Stomach (tissue), 9 donors: ENCODE measurements around the gene PDE4B. TPM values are rescaled to one million over a fixed set of nuclear protein-coding genes. Genes with fewer than 3 reads are reported as not detected.

Source experiments
- DNase-seq, 2 donors: peaks; one replicate each; pipeline versions ENCODE4 v3.0.0 to v3.0.0-alpha.2; 2013 to 2019
- H3K27ac ChIP-seq, 5 donors: fragments of 200-600 bp in 4 of 5; sonication (generic) in 4 of 5; one replicate each; pipeline ENCODE4 v1.5.1; 2013 to 2019; ENCODE audit warnings: mild to moderate bottlenecking in 1 of 5, moderate library complexity in 1 of 5
- H3K27me3 ChIP-seq, 3 donors: fragments of 200-600 bp; sonication (generic); one replicate each; pipeline ENCODE4 v1.5.1; 2017 to 2019; ENCODE audit warnings: mixed run types in 1 of 3
- H3K36me3 ChIP-seq, 4 donors: fragments of 200-600 bp; sonication (generic); 1 replicate in 3 of 4; 2 replicates in 1 of 4; pipeline ENCODE4 v1.5.1; 2016 to 2019
- H3K4me1 ChIP-seq, 4 donors: fragments of 200-600 bp; sonication (generic); one replicate each; pipeline ENCODE4 v1.5.1; 2016 to 2019
- H3K4me3 ChIP-seq, 4 donors: fragments of 200-600 bp; sonication (generic) in 3 of 4; one replicate each; pipeline ENCODE4 v1.5.1; 2016 to 2019; ENCODE audit warnings: mild to moderate bottlenecking in 1 of 4
- H3K9me3 ChIP-seq, 4 donors: fragments of 200-600 bp; sonication (generic); one replicate each; pipeline ENCODE4 v1.5.1; 2016 to 2019
- CTCF ChIP-seq, 7 experiments: fragments of 450-650 bp in 4 of 7; fragments of 200-600 bp in 3 of 7; sonication (generic) in 3 of 7; IDR thresholded peaks; one replicate each; pipeline ENCODE4 v1.5.1; 2016 to 2019; ENCODE audit warnings: antibody characterized with exemption in 7 of 7, control low read depth in 2 of 7, mild to moderate bottlenecking in 1 of 7
- EP300 ChIP-seq: sonication (generic); formaldehyde crosslinking; IDR thresholded peaks from one replicate; pipeline ENCODE4 v1.6.1; 2017; ENCODE audit warnings: antibody characterized with exemption
- POLR2A ChIP-seq, 4 donors: fragments of 450-650 bp; IDR thresholded peaks; one replicate each; pipeline ENCODE4 v1.6.1; 2016; ENCODE audit warnings: antibody characterized with exemption in 4 of 4, control low read depth in 2 of 4, mild to moderate bottlenecking in 1 of 4, moderate library complexity in 1 of 4
- POLR2AphosphoS5 ChIP-seq, 3 donors: sonication (generic); formaldehyde crosslinking; IDR thresholded peaks; one replicate each; pipeline ENCODE4 v1.6.1; 2016; ENCODE audit warnings: antibody characterized with exemption in 3 of 3
- WGBS, 5 donors: extraction: QIAGEN DNeasy Blood & Tissue Kit in 3 of 5; methylation state at CpG; one replicate each; pipeline versions ENCODE4 v1.1.5 to v1.1.7; 2013 to 2018; 5-methylcytosine and 5-hydroxymethylcytosine counted together
- intact Hi-C: fragments of 100-400 bp; cut with DNase I; formaldehyde crosslinking; loops from one replicate; pipeline ENCODE4 v1.15.1; 2023; ENCODE audit warnings: low total_unique reads
- polyA plus RNA-seq, 3 donors: library from polyadenylated mRNA; stranded (reverse); fragments of 200-250 nt; gene quantifications; one replicate each; pipeline ENCODE4 v1.2.3, GENCODE V29; 2013
- total RNA-seq, 5 donors: library from RNA; depleted of rRNA; stranded (reverse); fragments of >200 nt; gene quantifications; one replicate each; pipeline versions ENCODE4 v1.1.0 to v1.2.3, GENCODE V29; 2014 to 2016
- donor health status: healthy with polysubstance abuse.
- donor health status: Bipolar disorder and iron deficiency.
- donor health status: healthy.

PDE4B gene
- total and polyA plus RNA-seq, 8 donors, result 0.45 to 34.3 (median 3.2) TPM

- H3K9me3 ChIP-seq, result no peaks in the 10 kb centered on the region
- H3K27me3 ChIP-seq, result no peaks in the 10 kb centered on the region
- DNase-seq, result no peak
- H3K27ac ChIP-seq, result no peak overlapping the region
- intact Hi-C loops, result no loop called here
- no peaks in the 10 kb centered on the region for H3K4me1 ChIP-seq
- no peak for TF ChIP-seq EP300
- TF ChIP-seq POLR2A (IDR thresholded peaks at IDR 0.05), result no peak
- TF ChIP-seq POLR2AphosphoS5 (IDR thresholded peaks at IDR 0.05), result no peak
- no peak for TF ChIP-seq CTCF (IDR thresholded peaks at IDR 0.05)
- 45 to 63% (median 48%) methylated on average over 4 of the region's 4 CpGs for WGBS, 5 donors
- H3K36me3 ChIP-seq, result no peaks in the 10 kb centered on the region
- no peak overlapping the region for H3K4me3 ChIP-seq
Measured at GRCh38 chr1:65773391-65774123, 19.1 kb upstream of the PDE4B start.

DNA sequence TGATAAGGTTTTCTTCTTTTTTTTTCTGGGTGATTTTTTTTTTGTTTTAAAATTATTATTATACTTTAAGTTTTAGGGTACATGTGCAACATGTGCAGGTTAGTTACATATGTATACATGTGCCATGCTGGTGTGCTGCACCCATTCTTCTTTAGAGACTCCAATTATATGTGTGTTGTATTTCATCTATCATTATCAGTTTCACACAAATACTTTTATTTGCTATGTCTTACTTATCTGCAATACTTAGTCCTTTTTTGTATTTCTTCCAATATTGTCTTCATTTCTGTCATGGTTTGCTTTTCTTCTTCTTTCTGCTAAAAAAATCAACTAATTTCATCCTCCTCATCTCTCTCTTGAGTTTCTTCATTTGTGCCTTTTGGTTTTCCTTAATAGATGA lies 3.9 kb upstream of the PDE4B start:
- Histone ChIP-seq H3K27me3 (peaks cover 3 to 28% (median 20%) of the 10 kb centered on the region in 3 donors), H3K9me3 (peaks cover 0 to 21% (median 11%) of the 10 kb centered on the region in 4 donors), H3K36me3 (no peaks in the 10 kb centered on the region), H3K4me3 (no peak overlapping the region), H3K27ac (no peak overlapping the region), H3K4me1 (peaks cover 0 to 18% (median 15%) of the 10 kb centered on the region in 4 donors)
- no peak for DNase-seq
- intact Hi-C loops, result no loop called here
- TF ChIP-seq EP300, result no peak
- no peak for TF ChIP-seq POLR2A (IDR thresholded peaks at IDR 0.05)
- no peak for TF ChIP-seq CTCF (IDR thresholded peaks at IDR 0.05)
- TF ChIP-seq POLR2AphosphoS5 (IDR thresholded peaks at IDR 0.05), result no peak

- Histone ChIP-seq H3K27ac (no peak overlapping the region), H3K27me3 (peaks cover 3 to 47% (median 21%) of the 10 kb centered on the region in 3 donors), H3K4me3 (no peak overlapping the region), H3K36me3 (no peaks in the 10 kb centered on the region), H3K4me1 (peaks cover 0 to 20% (median 16%) of the 10 kb centered on the region in 4 donors), H3K9me3 (peaks cover 0 to 21% (median 11%) of the 10 kb centered on the region in 4 donors)
- 48 to 70% (median 63%) methylated on average over 4 of the region's 4 CpGs for WGBS, 5 donors
- intact Hi-C loops, result no loop called here
- no peak for DNase-seq
- TF ChIP-seq POLR2AphosphoS5 (IDR thresholded peaks at IDR 0.05), result no peak
- TF ChIP-seq CTCF (IDR thresholded peaks at IDR 0.05), result no peak
- no peak for TF ChIP-seq POLR2A (IDR thresholded peaks at IDR 0.05)
- TF ChIP-seq EP300, result no peak
Measured at GRCh38 chr1:65791396-65791795, 1.3 kb upstream of the PDE4B start.

DNA sequence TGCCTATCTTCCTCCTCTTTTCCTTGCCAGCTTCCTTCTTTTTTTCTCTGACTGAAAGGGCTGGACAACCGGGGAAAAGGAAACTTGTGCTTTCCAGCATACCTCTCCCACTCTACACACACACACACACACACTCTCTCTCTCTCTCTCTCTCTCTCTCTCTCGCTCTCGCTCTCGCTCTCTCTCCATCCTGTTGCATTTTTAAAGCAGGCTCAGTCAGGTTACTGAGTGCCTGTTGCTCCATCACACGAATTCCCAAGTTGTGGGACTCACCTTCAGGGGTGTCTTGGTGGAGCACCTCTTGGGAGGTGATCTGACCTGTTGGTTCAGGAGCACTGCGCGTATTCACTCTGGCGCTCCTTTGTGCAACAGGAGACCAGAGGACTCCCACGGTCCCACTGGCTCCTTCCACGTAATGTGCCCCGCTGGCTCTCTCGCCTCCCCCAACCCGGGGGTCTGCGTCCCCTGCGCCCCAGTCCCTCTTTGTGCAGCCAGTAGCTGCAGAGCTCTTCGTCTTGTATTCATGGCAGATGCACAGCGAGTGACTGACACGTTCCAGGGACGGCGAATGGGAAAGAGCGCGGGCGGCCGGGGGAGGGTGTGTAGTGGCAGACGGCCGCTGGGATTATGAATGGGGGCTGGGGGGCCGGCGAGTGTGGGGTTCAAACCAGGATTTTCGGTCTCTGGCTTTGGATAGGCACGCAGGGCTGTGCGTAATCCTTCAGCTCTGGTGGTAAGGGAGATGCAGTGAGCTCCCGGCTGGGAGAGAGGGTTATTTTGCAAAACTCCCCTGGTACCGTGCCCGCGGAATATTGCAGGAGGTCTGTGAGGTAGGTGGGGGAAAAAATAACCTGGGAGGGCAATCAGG lies 660 bp upstream of the PDE4B start:
- peak in 1 of 2 donors; percentile 16 for DNase-seq
- peaks cover 0 to 20% (median 16%) of the 10 kb centered on the region in 4 donors for H3K4me1 ChIP-seq
- H3K9me3 ChIP-seq, result peaks cover 0 to 21% (median 11%) of the 10 kb centered on the region in 4 donors
- intact Hi-C loops, result no loop called here
- TF ChIP-seq EP300 (no peak), POLR2AphosphoS5 (IDR thresholded peaks at IDR 0.05) (no peak), POLR2A (IDR thresholded peaks at IDR 0.05) (no peak), CTCF (IDR thresholded peaks at IDR 0.05) (no peak)
- H3K4me3 ChIP-seq, result peak overlapping the region; percentile 16 to 47 (median 37)
- H3K27me3 ChIP-seq, result peaks cover 3 to 52% (median 21%) of the 10 kb centered on the region in 3 donors
- no peak overlapping the region for H3K27ac ChIP-seq
- WGBS, 5 donors, result 5 to 10% (median 8%) methylated on average over 31 to 35 of the region's 35 CpGs
- H3K36me3 ChIP-seq, result no peaks in the 10 kb centered on the region
